HEK293 (cell line): Measurements from ENCODE around the gene DSG2.

Source experiments
- CTCF ChIA-PET: fragments of 350-600 bp; formaldehyde crosslinking; extraction: SDS; loops from one replicate; lab custom pipeline; 2021; ENCODE audit warnings: antibody characterized with exemption; lab: Yijun Ruan, JAX
- POLR2A ChIA-PET: fragments of 300-600 bp; formaldehyde crosslinking; extraction: SDS; loops from one replicate; lab custom pipeline; 2020; ENCODE audit warnings: antibody characterized with exemption, inconsistent platforms; lab: Yijun Ruan, JAX
- H3K27ac ChIP-seq: fragments of 200-500 bp; sonication (Bioruptor generic); 2 replicates; pipeline ENCODE4 v1.5.1; 2014; ENCODE audit warnings: low read depth, low read length, control low read depth, inconsistent platforms; ENCODE audit errors: extremely low read depth
- H3K36me3 ChIP-seq, 2 experiments: fragments of 200-500 bp in 1 of 2; sonication (Bioruptor generic) in 1 of 2; 1 replicate in 1 of 2; 2 replicates in 1 of 2; pipeline ENCODE4 v1.5.1; 2014 to 2017; ENCODE audit warnings: inconsistent platforms in 2 of 2, low read length in 2 of 2; ENCODE audit not compliant: control insufficient read depth in 2 of 2, insufficient read depth in 1 of 2
- H3K4me1 ChIP-seq: fragments of 200-500 bp; sonication (Bioruptor generic); 2 replicates; pipeline ENCODE4 v1.5.1; 2014; ENCODE audit warnings: mild to moderate bottlenecking, low read length, inconsistent platforms; ENCODE audit not compliant: control insufficient read depth, insufficient read depth
- H3K4me3 ChIP-seq: 2 replicates; pipeline ENCODE4 v1.5.1; 2011; ENCODE audit warnings: low read depth, mild to moderate bottlenecking, control low read depth, low read length, moderate library complexity
- H3K9me3 ChIP-seq: fragments of 200-500 bp; sonication (Bioruptor generic); 2 replicates; pipeline ENCODE4 v1.5.1; 2014; ENCODE audit warnings: low read depth, low read length, inconsistent platforms; ENCODE audit not compliant: control insufficient read depth, insufficient read depth
- BCL11A ChIP-seq: fragments of 450-650 bp; formaldehyde crosslinking; IDR thresholded peaks from 2 replicates; pipeline ENCODE4 v1.5.1; 2016; ENCODE audit warnings: low read depth, missing biosample characterization, missing genetic modification characterization
- GFI1B ChIP-seq: fragments of 450-650 bp; formaldehyde crosslinking; IDR thresholded peaks from 2 replicates; pipeline ENCODE4 v1.5.1; 2016; ENCODE audit warnings: missing biosample characterization, missing genetic modification characterization
- HOXA7 ChIP-seq: sonication (generic); formaldehyde crosslinking; IDR thresholded peaks from 2 replicates; pipeline ENCODE4 v1.8.1; 2022; ENCODE audit warnings: missing genetic modification reagents, borderline replicate concordance
- KLF7 ChIP-seq: fragments of 450-650 bp; formaldehyde crosslinking; IDR thresholded peaks from 2 replicates; pipeline ENCODE4 v1.5.1; 2016; ENCODE audit warnings: missing biosample characterization, missing genetic modification characterization, borderline replicate concordance
- MZF1 ChIP-seq: fragments of 450-650 bp; formaldehyde crosslinking; IDR thresholded peaks from 2 replicates; pipeline ENCODE4 v1.5.1; 2017; ENCODE audit warnings: missing biosample characterization, missing genetic modification characterization, borderline replicate concordance
- SALL2 ChIP-seq: fragments of 450-650 bp; formaldehyde crosslinking; IDR thresholded peaks from 2 replicates; pipeline ENCODE4 v1.5.0; 2017; ENCODE audit warnings: missing biosample characterization, mild to moderate bottlenecking, missing genetic modification characterization, borderline replicate concordance
- SETDB1 ChIP-seq: IDR thresholded peaks from one replicate; pipeline ENCODE4 v1.6.1; 2017; ENCODE audit warnings: mild to moderate bottlenecking, low read length, moderate library complexity, mixed read lengths; ENCODE audit not compliant: insufficient read length
- ZBTB1 ChIP-seq: fragments of 450-650 bp; formaldehyde crosslinking; IDR thresholded peaks from 2 replicates; pipeline ENCODE4 v1.5.1; 2016; ENCODE audit warnings: missing biosample characterization, missing genetic modification characterization
- ZEB2 ChIP-seq: fragments of 450-650 bp; formaldehyde crosslinking; IDR thresholded peaks from 2 replicates; pipeline ENCODE4 v1.5.1; 2016; ENCODE audit warnings: missing biosample characterization, missing genetic modification characterization
- ZFP41 ChIP-seq: fragments of 450-650 bp; formaldehyde crosslinking; IDR thresholded peaks from 2 replicates; pipeline ENCODE4 v1.5.1; 2016; ENCODE audit warnings: missing biosample characterization, missing genetic modification characterization, borderline replicate concordance
- ZIC2 ChIP-seq: fragments of 450-650 bp; formaldehyde crosslinking; IDR thresholded peaks from 2 replicates; pipeline ENCODE4 v1.5.1; 2016; ENCODE audit warnings: missing biosample characterization, missing genetic modification characterization
- ZNF10 ChIP-seq: fragments of 450-650 bp; formaldehyde crosslinking; IDR thresholded peaks from 2 replicates; pipeline ENCODE4 v1.5.1; 2017; ENCODE audit warnings: missing biosample characterization, missing genetic modification characterization
- ZNF175 ChIP-seq: fragments of 450-650 bp; formaldehyde crosslinking; IDR thresholded peaks from 2 replicates; pipeline ENCODE4 v1.5.1; 2016; ENCODE audit warnings: missing biosample characterization, missing genetic modification characterization
- ZNF354C ChIP-seq: fragments of 450-650 bp; formaldehyde crosslinking; IDR thresholded peaks from 2 replicates; pipeline ENCODE4 v1.5.1; 2016; ENCODE audit warnings: missing biosample characterization, missing genetic modification characterization, low read depth, borderline replicate concordance
- ZNF501 ChIP-seq: fragments of 450-650 bp; formaldehyde crosslinking; IDR thresholded peaks from 2 replicates; pipeline ENCODE4 v1.5.1; 2016; ENCODE audit warnings: missing biosample characterization, missing genetic modification characterization
- ZNF623 ChIP-seq: fragments of 450-650 bp; formaldehyde crosslinking; IDR thresholded peaks from 2 replicates; pipeline ENCODE4 v1.5.1; 2016; ENCODE audit warnings: missing biosample characterization, missing genetic modification characterization
- ZNF639 ChIP-seq: fragments of 450-650 bp; formaldehyde crosslinking; IDR thresholded peaks from 2 replicates; pipeline ENCODE4 v1.5.1; 2016; ENCODE audit warnings: missing biosample characterization, missing genetic modification characterization
- ZNF785 ChIP-seq: fragments of 450-650 bp; formaldehyde crosslinking; IDR thresholded peaks from 2 replicates; pipeline ENCODE4 v1.5.1; 2016; ENCODE audit warnings: missing biosample characterization, missing genetic modification characterization
- ZNF792 ChIP-seq: fragments of 450-650 bp; formaldehyde crosslinking; IDR thresholded peaks from 2 replicates; pipeline ENCODE4 v1.5.1; 2016; ENCODE audit warnings: missing biosample characterization, missing genetic modification characterization
- ZSCAN16 ChIP-seq: fragments of 450-650 bp; formaldehyde crosslinking; IDR thresholded peaks from 2 replicates; pipeline ENCODE4 v1.5.1; 2016; ENCODE audit warnings: missing biosample characterization, missing genetic modification characterization
- TF ChIP-seq, protein P1 (sequence below): fragments of 450-650 bp; formaldehyde crosslinking; IDR thresholded peaks from 2 replicates; pipeline ENCODE4 v1.5.1; 2016; ENCODE audit warnings: missing biosample characterization, missing genetic modification characterization
- TF ChIP-seq, protein P2 (sequence below): fragments of 450-650 bp; formaldehyde crosslinking; IDR thresholded peaks from 2 replicates; pipeline ENCODE4 v1.5.1; 2016; ENCODE audit warnings: missing biosample characterization, missing genetic modification characterization
- TF ChIP-seq, protein P3 (sequence below): fragments of 450-650 bp; formaldehyde crosslinking; IDR thresholded peaks from 2 replicates; pipeline ENCODE4 v1.5.1; 2017; ENCODE audit warnings: missing biosample characterization, missing genetic modification characterization

DSG2 gene

DNA sequence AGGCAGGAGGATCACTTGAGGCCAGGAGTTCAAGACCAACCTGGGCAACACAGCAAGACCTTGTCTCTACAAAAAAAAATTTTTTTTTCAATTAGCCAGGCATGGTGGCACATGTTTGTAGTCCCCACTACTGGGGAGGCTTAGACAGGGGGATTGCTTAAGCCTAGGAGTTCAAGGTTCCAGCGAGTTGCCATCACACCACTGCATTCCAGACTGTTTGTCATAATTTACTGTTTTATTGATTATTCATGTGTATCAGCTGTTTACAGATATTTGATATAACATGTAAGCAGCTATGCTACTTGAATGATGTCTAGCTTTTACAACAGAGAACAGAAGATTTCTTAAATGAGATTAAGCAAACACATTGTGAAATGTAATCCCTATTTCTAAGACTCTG, 35.3 kb downstream of the DSG2 start (continued):
- TF ChIP-seq, protein P1, sequence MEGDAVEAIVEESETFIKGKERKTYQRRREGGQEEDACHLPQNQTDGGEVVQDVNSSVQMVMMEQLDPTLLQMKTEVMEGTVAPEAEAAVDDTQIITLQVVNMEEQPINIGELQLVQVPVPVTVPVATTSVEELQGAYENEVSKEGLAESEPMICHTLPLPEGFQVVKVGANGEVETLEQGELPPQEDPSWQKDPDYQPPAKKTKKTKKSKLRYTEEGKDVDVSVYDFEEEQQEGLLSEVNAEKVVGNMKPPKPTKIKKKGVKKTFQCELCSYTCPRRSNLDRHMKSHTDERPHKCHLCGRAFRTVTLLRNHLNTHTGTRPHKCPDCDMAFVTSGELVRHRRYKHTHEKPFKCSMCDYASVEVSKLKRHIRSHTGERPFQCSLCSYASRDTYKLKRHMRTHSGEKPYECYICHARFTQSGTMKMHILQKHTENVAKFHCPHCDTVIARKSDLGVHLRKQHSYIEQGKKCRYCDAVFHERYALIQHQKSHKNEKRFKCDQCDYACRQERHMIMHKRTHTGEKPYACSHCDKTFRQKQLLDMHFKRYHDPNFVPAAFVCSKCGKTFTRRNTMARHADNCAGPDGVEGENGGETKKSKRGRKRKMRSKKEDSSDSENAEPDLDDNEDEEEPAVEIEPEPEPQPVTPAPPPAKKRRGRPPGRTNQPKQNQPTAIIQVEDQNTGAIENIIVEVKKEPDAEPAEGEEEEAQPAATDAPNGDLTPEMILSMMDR, result no peak
- TF ChIP-seq, protein P2, sequence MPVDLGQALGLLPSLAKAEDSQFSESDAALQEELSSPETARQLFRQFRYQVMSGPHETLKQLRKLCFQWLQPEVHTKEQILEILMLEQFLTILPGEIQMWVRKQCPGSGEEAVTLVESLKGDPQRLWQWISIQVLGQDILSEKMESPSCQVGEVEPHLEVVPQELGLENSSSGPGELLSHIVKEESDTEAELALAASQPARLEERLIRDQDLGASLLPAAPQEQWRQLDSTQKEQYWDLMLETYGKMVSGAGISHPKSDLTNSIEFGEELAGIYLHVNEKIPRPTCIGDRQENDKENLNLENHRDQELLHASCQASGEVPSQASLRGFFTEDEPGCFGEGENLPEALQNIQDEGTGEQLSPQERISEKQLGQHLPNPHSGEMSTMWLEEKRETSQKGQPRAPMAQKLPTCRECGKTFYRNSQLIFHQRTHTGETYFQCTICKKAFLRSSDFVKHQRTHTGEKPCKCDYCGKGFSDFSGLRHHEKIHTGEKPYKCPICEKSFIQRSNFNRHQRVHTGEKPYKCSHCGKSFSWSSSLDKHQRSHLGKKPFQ (tag by site-specific recombination), result no peak
- TF ChIP-seq ZEB2 (tag by site-specific recombination), result no peak
- no peak for TF ChIP-seq GFI1B (tag by site-specific recombination)
- TF ChIP-seq SALL2, result no peak
- TF ChIP-seq MZF1, result no peak
- TF ChIP-seq ZNF10, result no peak
- TF ChIP-seq ZIC2 (tag by site-specific recombination), result no peak
- TF ChIP-seq ZNF785 (tag by site-specific recombination), result no peak
- TF ChIP-seq ZBTB1 (tag by site-specific recombination), result no peak
- no peak for TF ChIP-seq ZNF354C (tag by site-specific recombination)
- TF ChIP-seq HOXA7, result no peak
- no peak for TF ChIP-seq ZNF175 (tag by site-specific recombination)

- CTCF ChIA-PET, result interaction anchor here (1.2 kb wide), 1 partner anchor 17 kb away, joined by 4 read pairs; no protein-coding TSS in a partner anchor
- Histone ChIP-seq H3K4me3 (no peak overlapping the region), H3K27ac (no peak overlapping the region), H3K9me3 (no peaks in the 10 kb centered on the region), H3K4me1 (no peaks in the 10 kb centered on the region), H3K36me3 (peaks cover 9 to 96% of the 10 kb centered on the region in 2 experiments; a peak in 2 of 3 replicates)
- POLR2A ChIA-PET, result no interaction called here
- TF ChIP-seq SETDB1 (no peak), BCL11A (no peak), ZNF623 (tag by site-specific recombination) (no peak), ZNF792 (tag by site-specific recombination) (no peak), ZNF501 (tag by site-specific recombination) (no peak)
- TF ChIP-seq, protein P3, sequence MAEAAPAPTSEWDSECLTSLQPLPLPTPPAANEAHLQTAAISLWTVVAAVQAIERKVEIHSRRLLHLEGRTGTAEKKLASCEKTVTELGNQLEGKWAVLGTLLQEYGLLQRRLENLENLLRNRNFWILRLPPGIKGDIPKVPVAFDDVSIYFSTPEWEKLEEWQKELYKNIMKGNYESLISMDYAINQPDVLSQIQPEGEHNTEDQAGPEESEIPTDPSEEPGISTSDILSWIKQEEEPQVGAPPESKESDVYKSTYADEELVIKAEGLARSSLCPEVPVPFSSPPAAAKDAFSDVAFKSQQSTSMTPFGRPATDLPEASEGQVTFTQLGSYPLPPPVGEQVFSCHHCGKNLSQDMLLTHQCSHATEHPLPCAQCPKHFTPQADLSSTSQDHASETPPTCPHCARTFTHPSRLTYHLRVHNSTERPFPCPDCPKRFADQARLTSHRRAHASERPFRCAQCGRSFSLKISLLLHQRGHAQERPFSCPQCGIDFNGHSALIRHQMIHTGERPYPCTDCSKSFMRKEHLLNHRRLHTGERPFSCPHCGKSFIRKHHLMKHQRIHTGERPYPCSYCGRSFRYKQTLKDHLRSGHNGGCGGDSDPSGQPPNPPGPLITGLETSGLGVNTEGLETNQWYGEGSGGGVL, result no peak
These were observed 40.9 kb downstream of the DSG2 start for GRCh38 chr18:31538837-31539236.

DNA sequence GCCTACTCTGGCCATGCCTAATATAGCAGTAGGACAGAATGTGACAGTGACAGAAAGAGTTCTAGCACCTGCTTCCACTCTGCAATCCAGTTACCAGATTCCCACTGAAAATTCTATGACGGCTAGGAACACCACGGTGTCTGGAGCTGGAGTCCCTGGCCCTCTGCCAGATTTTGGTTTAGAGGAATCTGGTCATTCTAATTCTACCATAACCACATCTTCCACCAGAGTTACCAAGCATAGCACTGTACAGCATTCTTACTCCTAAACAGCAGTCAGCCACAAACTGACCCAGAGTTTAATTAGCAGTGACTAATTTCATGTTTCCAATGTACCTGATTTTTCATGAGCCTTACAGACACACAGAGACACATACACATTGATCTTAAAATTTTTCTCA, 48.5 kb downstream of the DSG2 start:
- CTCF ChIA-PET, result interaction anchor here (0.6 to 3.1 kb wide), 6 partner anchors 9 to 176 kb away, joined by 3 to 15 read pairs (median 4); no protein-coding TSS in a partner anchor
- H3K4me1 ChIP-seq, result no peaks in the 10 kb centered on the region
- no peak overlapping the region for H3K27ac ChIP-seq
- TF ChIP-seq ZFP41 (no peak), ZSCAN16 (no peak), KLF7 (tag by site-specific recombination) (no peak), ZNF639 (tag by site-specific recombination) (no peak)
- peaks cover 0 to 53% of the 10 kb centered on the region in 2 experiments; a peak in 2 of 3 replicates for H3K36me3 ChIP-seq
- H3K4me3 ChIP-seq, result no peak overlapping the region
- no peaks in the 10 kb centered on the region for H3K9me3 ChIP-seq
- POLR2A ChIA-PET, result no interaction called here
